ENCODE results near the gene CD83.
A peak's percentile ranks its signal among the peaks of the same experiment; 100 is the strongest.

The CD83 gene

DNA sequence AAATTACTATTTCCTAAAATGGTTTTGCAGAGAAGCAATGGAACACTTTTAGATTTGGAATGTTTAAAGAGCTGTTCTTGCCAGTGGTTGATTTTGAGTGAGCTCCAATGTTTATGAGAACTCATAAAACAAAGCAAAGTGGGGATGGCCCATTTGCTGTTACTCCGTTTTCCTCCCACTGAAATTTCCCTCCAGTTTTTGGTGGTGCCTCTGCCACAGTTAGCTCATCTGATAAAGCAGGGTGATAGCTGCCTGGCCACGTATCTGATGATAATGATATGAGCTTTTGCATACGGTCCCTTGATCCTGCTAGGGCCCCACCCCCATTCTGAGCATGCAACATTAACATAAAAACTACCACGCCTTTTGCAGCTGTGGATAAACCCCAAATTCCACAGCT, 10.4 kb downstream of the CD83 start:
- H3K4me3 ChIP-seq (replicated peaks; ENCODE audit: low read depth, low read length), result no peak overlapping the region
- TF ChIP-seq, protein P1, sequence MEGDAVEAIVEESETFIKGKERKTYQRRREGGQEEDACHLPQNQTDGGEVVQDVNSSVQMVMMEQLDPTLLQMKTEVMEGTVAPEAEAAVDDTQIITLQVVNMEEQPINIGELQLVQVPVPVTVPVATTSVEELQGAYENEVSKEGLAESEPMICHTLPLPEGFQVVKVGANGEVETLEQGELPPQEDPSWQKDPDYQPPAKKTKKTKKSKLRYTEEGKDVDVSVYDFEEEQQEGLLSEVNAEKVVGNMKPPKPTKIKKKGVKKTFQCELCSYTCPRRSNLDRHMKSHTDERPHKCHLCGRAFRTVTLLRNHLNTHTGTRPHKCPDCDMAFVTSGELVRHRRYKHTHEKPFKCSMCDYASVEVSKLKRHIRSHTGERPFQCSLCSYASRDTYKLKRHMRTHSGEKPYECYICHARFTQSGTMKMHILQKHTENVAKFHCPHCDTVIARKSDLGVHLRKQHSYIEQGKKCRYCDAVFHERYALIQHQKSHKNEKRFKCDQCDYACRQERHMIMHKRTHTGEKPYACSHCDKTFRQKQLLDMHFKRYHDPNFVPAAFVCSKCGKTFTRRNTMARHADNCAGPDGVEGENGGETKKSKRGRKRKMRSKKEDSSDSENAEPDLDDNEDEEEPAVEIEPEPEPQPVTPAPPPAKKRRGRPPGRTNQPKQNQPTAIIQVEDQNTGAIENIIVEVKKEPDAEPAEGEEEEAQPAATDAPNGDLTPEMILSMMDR (IDR thresholded peaks at IDR 0.05; ENCODE audit: low read depth, low read length, missing control alignments), result no peak
- no peak for DNase-seq (ENCODE audit: extremely low read depth, low read depth)

DNA sequence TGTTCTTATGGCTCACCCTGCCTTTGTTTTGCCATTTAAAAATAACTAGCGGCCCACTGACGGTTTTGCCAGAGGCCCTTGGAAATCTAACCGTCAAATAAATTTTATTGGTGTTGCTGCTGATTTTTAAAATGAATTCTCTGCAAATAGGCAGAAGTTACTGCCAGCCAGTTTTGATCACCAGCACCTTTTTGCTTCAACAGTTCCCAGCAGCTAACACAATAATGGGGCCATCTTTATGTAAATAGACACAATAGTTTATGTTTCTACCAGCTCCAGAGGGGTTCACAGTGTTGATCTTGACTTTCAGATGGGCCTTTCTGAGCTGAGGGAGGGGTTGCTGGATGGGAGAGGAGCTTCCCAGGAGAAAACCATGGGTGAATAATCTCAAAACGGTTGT, 11.2 kb downstream of the CD83 start:
- no peak for DNase-seq (ENCODE audit: extremely low read depth, low read depth)
- TF ChIP-seq, protein P1 (IDR thresholded peaks at IDR 0.05; ENCODE audit: low read depth, low read length, missing control alignments), result no peak

DNA sequence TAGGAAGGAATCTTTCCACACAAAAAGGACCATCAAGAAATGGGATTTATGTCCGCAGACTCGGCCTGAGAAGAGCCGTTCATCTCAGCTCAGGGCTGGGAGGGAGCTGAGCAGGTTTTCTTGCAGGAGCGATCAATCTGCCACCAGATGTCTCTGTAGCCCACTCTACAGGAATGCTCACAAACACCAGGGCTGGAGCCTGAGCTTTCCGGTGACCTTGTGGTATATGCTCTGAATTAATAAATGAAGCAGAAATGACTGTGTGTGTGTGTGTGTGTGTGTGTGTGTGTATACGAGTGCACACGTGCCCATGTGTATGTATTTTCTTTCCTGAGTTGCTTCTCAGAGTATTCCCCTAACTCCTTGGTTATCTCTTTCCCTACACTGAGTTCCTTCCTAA, 12.0 kb downstream of the CD83 start:
- DNase-seq (ENCODE audit: extremely low read depth, low read depth), result peak; percentile 56
- TF ChIP-seq, protein P1 (IDR thresholded peaks at IDR 0.05; ENCODE audit: low read depth, low read length, missing control alignments), result peak; percentile 72
- no peak overlapping the region for H3K4me3 ChIP-seq (replicated peaks; ENCODE audit: low read depth, low read length)

More for the DNA sequence above, 11.2 kb downstream of the CD83 start:
- no peak overlapping the region for H3K4me3 ChIP-seq (replicated peaks; ENCODE audit: low read depth, low read length)

DNA sequence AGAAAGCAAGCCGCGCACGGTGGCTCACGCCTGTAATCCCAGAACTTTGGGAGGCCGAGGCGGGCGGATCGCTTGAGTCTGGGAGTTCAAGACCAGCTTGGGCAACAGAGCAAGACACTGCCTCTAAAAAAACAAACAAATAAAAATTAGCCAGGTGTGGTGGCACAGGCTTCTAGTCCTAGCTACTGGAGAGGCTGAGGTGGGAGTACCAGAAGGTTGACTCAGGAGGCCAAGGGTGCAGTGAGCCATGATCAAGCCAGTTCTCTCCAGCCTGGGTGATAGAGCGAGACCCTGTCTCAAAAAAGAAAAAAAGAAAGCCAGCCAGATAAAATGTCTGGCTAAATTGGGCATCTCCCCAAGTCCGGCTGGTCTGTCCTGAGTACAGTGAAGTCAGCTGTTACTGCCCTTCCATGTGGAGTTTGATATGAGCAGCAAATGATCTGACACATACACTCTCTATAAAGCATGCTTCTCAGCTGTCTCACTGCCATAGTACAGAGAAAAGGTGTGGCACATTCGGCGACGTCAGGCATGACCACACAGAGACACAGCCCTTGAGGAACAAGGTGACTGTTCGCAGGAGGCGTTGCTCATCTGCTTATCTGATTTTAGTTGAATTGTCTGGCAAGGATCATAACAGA, 13.0 kb downstream of the CD83 start:
- DNase-seq (ENCODE audit: extremely low read depth, low read depth), result no peak
- TF ChIP-seq, protein P1 (IDR thresholded peaks at IDR 0.05; ENCODE audit: low read depth, low read length, missing control alignments), result no peak
- H3K4me3 ChIP-seq (replicated peaks; ENCODE audit: low read depth, low read length), result no peak overlapping the region

DNA sequence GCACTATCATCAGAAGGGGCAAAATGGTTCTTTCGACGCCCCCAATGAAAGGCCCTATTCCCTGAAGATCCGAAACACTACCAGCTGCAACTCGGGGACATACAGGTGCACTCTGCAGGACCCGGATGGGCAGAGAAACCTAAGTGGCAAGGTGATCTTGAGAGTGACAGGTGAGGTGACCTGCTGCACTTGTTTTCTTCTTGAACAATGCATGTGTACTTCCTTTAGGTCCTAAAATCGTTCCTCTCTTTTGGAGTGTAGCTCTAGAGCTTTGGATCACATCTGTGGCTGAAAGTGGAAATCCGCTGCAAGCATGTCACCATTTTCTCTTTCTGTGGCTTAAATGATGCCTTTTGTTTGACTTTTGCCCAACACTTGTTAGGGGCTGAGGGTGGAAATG, 14.0 kb downstream of the CD83 start:
- DNase-seq (ENCODE audit: extremely low read depth, low read depth), result no peak
- TF ChIP-seq, protein P1 (IDR thresholded peaks at IDR 0.05; ENCODE audit: low read depth, low read length, missing control alignments), result no peak
- no peak overlapping the region for H3K4me3 ChIP-seq (replicated peaks; ENCODE audit: low read depth, low read length)

DNA sequence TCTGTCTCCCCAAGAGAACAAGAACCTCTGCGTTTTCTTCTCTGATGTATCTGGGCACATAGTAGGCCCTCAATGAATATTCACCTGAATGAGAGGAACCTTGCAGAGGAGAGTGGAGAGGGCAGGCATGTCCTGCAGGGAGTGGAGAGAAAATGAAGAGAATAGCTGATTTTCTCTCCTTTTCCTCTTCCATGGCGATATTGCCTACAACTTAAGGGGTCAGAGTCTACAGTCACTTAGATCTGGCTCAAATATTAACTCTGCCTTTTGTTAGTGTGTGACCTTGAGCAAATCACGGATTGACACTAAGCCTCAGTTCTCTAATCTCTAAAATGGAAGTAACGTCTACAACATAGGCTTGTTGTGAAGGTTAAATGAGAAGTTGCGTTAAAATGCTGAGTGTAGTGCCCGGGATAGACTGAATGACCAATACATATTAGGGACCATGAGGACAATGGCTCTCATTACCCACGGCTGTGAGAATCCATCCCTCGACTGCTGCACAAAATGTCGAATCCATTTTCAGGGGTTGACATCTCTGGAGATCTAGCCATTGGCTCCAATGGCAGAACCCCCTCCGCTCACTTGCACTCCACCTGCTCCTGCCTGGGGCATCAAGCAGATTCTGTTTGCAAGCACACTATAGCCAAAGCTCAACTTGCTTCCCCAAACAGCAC, 14.8 kb downstream of the CD83 start:
- H3K4me3 ChIP-seq (replicated peaks; ENCODE audit: low read depth, low read length), result no peak overlapping the region
- DNase-seq (ENCODE audit: extremely low read depth, low read depth), result no peak
- TF ChIP-seq, protein P1 (IDR thresholded peaks at IDR 0.05; ENCODE audit: low read depth, low read length, missing control alignments), result no peak

Data from HFF-Myc (cell line).